Caco-2 (cell line): Measurements from ENCODE around the gene SNAPC4. TPM values are rescaled to one million over a fixed set of nuclear protein-coding genes. Genes with fewer than 3 reads are reported as not detected.

Experiments used
- BruUV-seq: library from RNA; stranded (reverse); fragments of 400-500 nt; replicated peaks from 2 replicates; lab custom pipeline; 2021; lab: Mats Ljungman, UMichigan
- CTCF ChIA-PET: fragments of 300-600 bp; sonication (Branson Sonifier 250); formaldehyde crosslinking; loops from one replicate; lab custom pipeline; 2022; ENCODE audit warnings: antibody characterized with exemption; lab: Charles Lee
- POLR2A ChIA-PET: fragments of 300-600 bp; sonication (Branson Sonifier 250); formaldehyde crosslinking; loops from one replicate; lab custom pipeline; 2022; ENCODE audit warnings: antibody characterized with exemption; lab: Charles Lee
- DNase-seq, 2 experiments: peaks; one replicate each; pipeline versions ENCODE4 v3.0.0 to v3.0.0-alpha.2; 2020 to 2022
- H3K27me3 ChIP-seq: replicated peaks from 2 replicates; pipeline ENCODE4 v1.6.0; 2011; ENCODE audit warnings: low read length; ENCODE audit not compliant: control insufficient read depth, insufficient read depth
- H3K36me3 ChIP-seq: 2 replicates; pipeline ENCODE4 v1.5.1; 2011; ENCODE audit warnings: low read length; ENCODE audit not compliant: control insufficient read depth, insufficient read depth
- H3K4me1 ChIP-seq: fragments of 250-450 bp; sonication (Bioruptor Pico); 2 replicates; pipeline ENCODE4 v1.5.1; 2020; ENCODE audit warnings: mild to moderate bottlenecking
- H3K4me3 ChIP-seq: 2 replicates; pipeline ENCODE4 v1.5.1; 2011; ENCODE audit warnings: low read depth, mild to moderate bottlenecking, control low read depth, low read length
- H3K9me3 ChIP-seq: fragments of 250-450 bp; sonication (Bioruptor Pico); 2 replicates; pipeline ENCODE4 v1.5.1; 2020; ENCODE audit warnings: mild to moderate bottlenecking, moderate library complexity
- H3K27ac Mint-ChIP-seq: one replicate; pipeline ENCODE4 v1.8.0; 2022; ENCODE audit warnings: mixed read lengths; ENCODE audit not compliant: unreplicated experiment
- H3K27me3 Mint-ChIP-seq: one replicate; pipeline ENCODE4 v1.8.0; 2022; ENCODE audit warnings: mixed read lengths; ENCODE audit not compliant: insufficient read depth, unreplicated experiment
- H3K36me3 Mint-ChIP-seq: one replicate; pipeline ENCODE4 v1.8.0; 2022; ENCODE audit warnings: mild to moderate bottlenecking, mixed read lengths; ENCODE audit not compliant: insufficient read depth, unreplicated experiment
- H3K4me1 Mint-ChIP-seq: one replicate; pipeline ENCODE4 v1.8.0; 2022; ENCODE audit warnings: low read depth, mixed read lengths; ENCODE audit not compliant: unreplicated experiment
- H3K4me3 Mint-ChIP-seq: one replicate; pipeline ENCODE4 v1.8.0; 2022; ENCODE audit warnings: mild to moderate bottlenecking, moderate library complexity, mixed read lengths; ENCODE audit not compliant: unreplicated experiment
- H3K9me3 Mint-ChIP-seq: one replicate; pipeline ENCODE4 v1.8.0; 2022; ENCODE audit warnings: mixed read lengths; ENCODE audit not compliant: unreplicated experiment
- CTCF ChIP-seq, 2 experiments: fragments of 200-600 bp in 1 of 2; IDR thresholded peaks; 1 replicate in 1 of 2; 2 replicates in 1 of 2; pipeline versions ENCODE4 v1.5.1 to v1.8.0; 2011 to 2022; ENCODE audit warnings: antibody characterized with exemption in 1 of 2, control low read depth in 1 of 2, inconsistent platforms in 1 of 2, low read depth in 1 of 2, low read length in 1 of 2, mild to moderate bottlenecking in 1 of 2, moderate library complexity in 1 of 2; ENCODE audit not compliant: insufficient read depth in 1 of 2, severe bottlenecking in 1 of 2, unreplicated experiment in 1 of 2
- intact Hi-C: fragments of 100-400 bp; cut with micrococcal nuclease; formaldehyde crosslinking; loops from one replicate; pipeline ENCODE4 v1.10.0; 2022; ENCODE audit not compliant: unreplicated experiment
- total RNA-seq: library from RNA; stranded (reverse); gene quantifications from 2 replicates; pipeline ENCODE4 v1.2.3, GENCODE V29; 2022

Gene SNAPC4
- total RNA-seq, 1 experiment from 2014 or later, result 15.3 TPM

DNA sequence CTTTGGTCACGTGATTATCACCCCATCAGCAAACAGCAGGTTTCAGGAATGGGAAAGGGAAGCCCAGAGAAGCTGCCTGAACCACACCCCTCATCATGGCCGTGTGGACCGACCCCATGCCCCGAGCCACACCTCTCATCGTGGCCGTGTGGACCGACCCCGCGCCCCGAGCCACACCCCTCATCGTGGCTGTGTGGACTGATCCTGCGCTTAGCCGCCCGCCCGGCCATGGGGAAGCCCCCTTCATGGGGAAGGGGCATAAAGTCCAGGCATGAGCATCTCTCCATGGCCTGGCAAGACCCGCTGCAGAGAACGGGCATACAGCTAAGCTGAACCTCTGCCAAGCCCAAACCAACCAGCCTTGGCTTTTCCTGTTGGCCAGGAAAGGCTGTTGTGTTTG, 6.4 kb downstream of the SNAPC4 start:
- intact Hi-C loops, result no loop called here
- Histone ChIP-seq H3K36me3 (peaks cover 1% of the 10 kb centered on the region), H3K27me3 (no peaks in the 10 kb centered on the region), H3K9me3 (no peaks in the 10 kb centered on the region), H3K4me1 (no peaks in the 10 kb centered on the region), H3K4me3 (no peak overlapping the region)
- Mint-ChIP-seq H3K9me3 (no peaks in the 10 kb centered on the region), H3K27ac (no peak overlapping the region), H3K27me3 (no peaks in the 10 kb centered on the region), H3K4me1 (peaks cover 3% of the 10 kb centered on the region), H3K36me3 (peaks cover 75% of the 10 kb centered on the region), H3K4me3 (no peak overlapping the region)
- CTCF ChIA-PET, result interaction anchor here (0.5 to 1.6 kb wide), 2 partner anchors 31 to 236 kb away, joined by 3 read pairs; no protein-coding TSS in a partner anchor
- no TSS peak for BruUV-seq
- no peak for TF ChIP-seq CTCF (IDR thresholded peaks at IDR 0.05; ENCODE audit: insufficient read depth in 1 of 2, low read depth in 1 of 2, low read length in 1 of 2, severe bottlenecking in 1 of 2, unreplicated experiment in 1 of 2)
- DNase-seq, result no peak
- POLR2A ChIA-PET, result no interaction called here

- no peaks in the 10 kb centered on the region for H3K27me3 ChIP-seq
- H3K36me3 Mint-ChIP-seq, result peaks cover 76% of the 10 kb centered on the region
- no peak for DNase-seq
- POLR2A ChIA-PET, result interaction anchor here (0.5 kb wide), 1 partner anchor 36 kb away, joined by 3 read pairs; no protein-coding TSS in a partner anchor
- no peaks in the 10 kb centered on the region for H3K27me3 Mint-ChIP-seq
- intact Hi-C loops, result no loop called here
- no TSS peak for BruUV-seq
- no peak overlapping the region for H3K27ac Mint-ChIP-seq
- H3K9me3 Mint-ChIP-seq, result no peaks in the 10 kb centered on the region
- H3K36me3 ChIP-seq, result peaks cover 1% of the 10 kb centered on the region
- no peak for TF ChIP-seq CTCF (IDR thresholded peaks at IDR 0.05; ENCODE audit: insufficient read depth in 1 of 2, low read depth in 1 of 2, low read length in 1 of 2, severe bottlenecking in 1 of 2, unreplicated experiment in 1 of 2)
- no peaks in the 10 kb centered on the region for H3K4me1 ChIP-seq
- H3K4me3 ChIP-seq, result no peak overlapping the region
- CTCF ChIA-PET, result interaction anchor here (0.5 to 1.6 kb wide), 2 partner anchors 30 to 237 kb away, joined by 3 read pairs; no protein-coding TSS in a partner anchor
- H3K9me3 ChIP-seq, result no peaks in the 10 kb centered on the region
- no peak overlapping the region for H3K4me3 Mint-ChIP-seq
- H3K4me1 Mint-ChIP-seq, result no peaks in the 10 kb centered on the region
Measured at GRCh38 chr9:136392538-136393449, 7.2 kb downstream of the SNAPC4 start.

DNA sequence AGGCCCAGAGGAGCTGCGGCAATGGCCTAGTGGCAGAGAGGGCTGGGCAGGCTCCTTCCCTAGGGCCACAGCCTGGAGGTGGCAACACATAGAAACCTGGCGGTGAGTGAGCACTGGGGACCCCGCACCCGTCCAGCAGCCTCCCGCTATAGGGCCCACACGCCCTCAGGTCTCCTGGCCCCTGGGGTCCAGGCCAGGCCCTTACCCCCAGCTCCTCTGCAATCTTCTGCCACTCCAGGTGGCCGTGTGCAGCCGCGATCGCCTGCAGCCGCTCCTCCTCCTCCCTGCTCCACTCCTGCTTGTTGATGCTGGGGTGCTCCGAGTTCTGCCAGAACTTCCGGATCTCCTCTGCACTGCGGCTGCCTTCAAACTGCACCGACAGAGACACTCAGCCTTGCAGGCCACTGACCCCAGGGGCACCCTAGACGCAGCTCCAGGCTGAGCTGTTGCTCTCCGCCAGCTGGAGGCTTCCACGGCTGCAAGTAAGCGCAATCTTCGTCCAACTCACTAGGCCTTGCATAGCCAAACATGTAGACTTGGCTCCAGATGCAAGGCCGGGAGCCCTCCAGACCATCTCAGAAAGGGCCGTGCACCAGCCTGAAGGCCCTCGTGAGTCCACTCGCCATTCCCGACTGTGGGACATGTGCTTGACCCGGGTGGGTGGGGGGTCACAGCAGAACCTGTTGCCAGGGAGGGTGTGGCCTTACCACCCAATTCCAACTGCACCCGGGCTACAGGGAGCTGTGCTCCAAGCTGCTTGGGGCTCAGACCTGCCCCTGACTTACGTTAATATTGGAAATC, 8.0 kb downstream of the SNAPC4 start:
- no peaks in the 10 kb centered on the region for H3K4me1 Mint-ChIP-seq
- H3K9me3 Mint-ChIP-seq, result no peaks in the 10 kb centered on the region
- peaks cover 82% of the 10 kb centered on the region for H3K36me3 Mint-ChIP-seq
- no peaks in the 10 kb centered on the region for H3K4me1 ChIP-seq
- no peak overlapping the region for H3K4me3 Mint-ChIP-seq
- H3K9me3 ChIP-seq, result no peaks in the 10 kb centered on the region
- CTCF ChIA-PET, result interaction anchor here (1.6 kb wide), 1 partner anchor 29 kb away, joined by 3 read pairs; no protein-coding TSS in a partner anchor
- POLR2A ChIA-PET, result no interaction called here
- no TSS peak for BruUV-seq
- no peak for DNase-seq
- no peaks in the 10 kb centered on the region for H3K27me3 Mint-ChIP-seq
- no peak overlapping the region for H3K4me3 ChIP-seq
- H3K36me3 ChIP-seq, result peaks cover 1% of the 10 kb centered on the region
- H3K27ac Mint-ChIP-seq, result no peak overlapping the region
- no peaks in the 10 kb centered on the region for H3K27me3 ChIP-seq
- no peak for TF ChIP-seq CTCF (IDR thresholded peaks at IDR 0.05; ENCODE audit: insufficient read depth in 1 of 2, low read depth in 1 of 2, low read length in 1 of 2, severe bottlenecking in 1 of 2, unreplicated experiment in 1 of 2)
- intact Hi-C loops, result no loop called here
